SH-SY5Y (cell line): ENCODE measurements around the gene ARMC9.

Experiments
- GATA2 ChIP-seq: IDR thresholded peaks from 2 replicates; pipeline ENCODE4 v1.6.1; 2011; ENCODE audit warnings: mild to moderate bottlenecking, low read depth, low read length
- GATA3 ChIP-seq: IDR thresholded peaks from 2 replicates; pipeline ENCODE4 v1.6.1; 2011; ENCODE audit warnings: low read depth, mild to moderate bottlenecking, low read length, moderate library complexity

Gene ARMC9

DNA sequence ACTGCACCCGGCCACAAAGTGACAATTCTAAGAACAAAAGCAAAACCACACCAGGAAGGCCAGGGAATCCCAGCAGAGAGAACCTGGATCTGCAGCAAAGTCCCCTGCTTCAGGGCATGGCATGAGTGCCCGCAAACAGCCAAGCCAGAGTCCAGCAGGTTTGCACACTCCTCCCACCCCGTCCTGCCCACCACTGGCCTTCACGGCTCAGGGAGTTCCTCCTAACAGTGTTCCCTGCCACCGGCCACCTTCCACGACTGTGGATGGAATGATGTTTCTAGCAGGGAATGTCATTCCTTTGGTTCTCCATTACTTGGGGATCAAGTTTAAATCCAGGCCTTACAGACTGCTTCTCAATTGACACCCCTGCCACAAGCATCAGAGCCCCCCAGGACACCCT, 155.0 kb downstream of the ARMC9 start:
- no peak for TF ChIP-seq GATA3
- TF ChIP-seq GATA2: no peak

DNA sequence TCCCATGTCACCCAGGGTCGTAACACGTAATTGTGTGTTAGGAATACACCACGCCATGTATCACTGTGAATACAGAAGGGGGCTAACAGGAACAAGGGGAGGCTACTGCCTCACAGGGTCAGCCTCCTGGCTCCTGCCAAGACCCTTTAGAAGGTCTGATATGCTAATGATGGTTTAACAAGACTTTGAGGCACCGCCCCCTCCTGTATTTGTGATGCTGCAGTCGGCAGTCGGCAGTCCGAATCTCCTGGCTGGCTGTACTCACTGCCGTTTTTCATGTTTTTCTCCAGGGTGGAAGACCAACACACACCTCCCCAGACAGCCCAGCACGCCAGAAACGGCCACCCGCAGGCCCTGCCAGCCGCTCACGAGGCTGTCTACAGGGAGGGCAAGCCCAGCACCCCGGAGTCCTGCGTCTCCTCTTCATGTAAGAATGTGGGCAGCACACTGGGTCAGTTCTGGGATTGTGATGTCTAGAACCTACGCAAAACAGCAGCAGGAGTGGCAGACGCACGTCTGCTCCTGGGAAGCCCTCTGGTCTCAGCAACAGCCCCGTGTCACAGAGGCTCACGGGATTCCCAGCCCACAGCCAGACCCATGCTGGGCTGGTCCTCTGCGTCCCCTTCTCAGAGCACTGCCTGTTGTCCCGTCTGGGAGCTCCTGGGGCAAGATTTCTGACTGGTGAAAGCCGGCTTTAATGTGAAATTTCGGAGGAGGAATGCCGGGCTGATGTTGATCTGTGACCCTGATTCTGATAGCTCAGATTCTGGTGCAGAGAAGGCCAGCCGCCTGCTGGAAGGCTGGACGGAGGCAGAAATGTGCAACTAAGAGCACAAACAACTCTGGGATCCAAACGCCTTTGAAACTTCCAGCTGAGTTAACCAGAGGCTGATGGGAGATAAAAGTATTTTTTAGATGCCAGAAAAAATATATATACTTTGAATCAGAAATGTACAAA, 157.4 kb downstream of the ARMC9 start:
- peak; percentile 38; the same call in 1 of the 2 replicates for TF ChIP-seq GATA2
- TF ChIP-seq GATA3: no peak

GRCh38 chr2:231356466-231356844, 158.0 kb downstream of the ARMC9 start:
- TF ChIP-seq GATA2 (no peak), GATA3 (no peak)

DNA sequence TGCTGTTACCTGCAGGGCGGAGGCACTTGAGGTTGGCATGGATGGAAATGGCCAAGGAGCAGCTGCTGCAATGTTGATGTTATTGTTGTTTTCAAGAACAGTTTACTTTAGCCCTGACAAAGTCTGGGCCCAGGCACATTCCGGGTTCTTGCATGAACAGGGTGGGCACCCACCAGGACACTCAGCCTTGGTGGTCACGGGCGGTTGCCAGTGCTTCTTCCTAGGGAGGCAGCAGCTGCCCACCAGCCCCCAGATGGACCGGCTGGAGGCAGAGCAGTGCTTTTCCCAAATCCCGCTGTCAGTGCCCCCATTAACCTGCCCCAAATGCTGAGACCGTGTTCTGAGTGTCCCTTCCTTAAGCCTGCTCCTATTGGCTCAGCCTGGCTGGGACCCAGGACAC, 158.6 kb downstream of the ARMC9 start:
- no peak for TF ChIP-seq GATA3
- no peak for TF ChIP-seq GATA2

DNA sequence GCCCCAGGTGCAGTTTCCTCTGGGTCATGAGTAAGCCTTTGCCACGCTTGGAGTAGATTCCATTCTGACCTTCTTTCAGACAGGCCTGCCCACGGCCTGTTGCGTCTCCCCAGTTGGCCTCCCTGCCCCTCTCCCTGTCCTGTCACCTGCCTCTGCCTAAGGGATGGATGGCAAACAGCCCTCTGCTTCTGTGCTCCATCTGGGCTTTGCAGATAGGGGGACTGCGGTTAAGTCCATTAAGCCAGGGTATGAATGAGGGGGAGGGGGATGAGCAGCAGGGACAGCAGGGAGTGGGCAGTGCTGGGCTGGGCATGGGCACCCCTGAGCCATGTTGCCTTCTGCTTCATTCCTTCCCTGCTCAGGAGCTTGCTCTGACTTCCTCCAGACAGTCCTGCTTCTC, 159.5 kb downstream of the ARMC9 start:
- no peak for TF ChIP-seq GATA3
- TF ChIP-seq GATA2: no peak

- TF ChIP-seq GATA2 (no peak), GATA3 (no peak)
These were observed 161.0 kb downstream of the ARMC9 start for GRCh38 chr2:231359441-231359840.

DNA sequence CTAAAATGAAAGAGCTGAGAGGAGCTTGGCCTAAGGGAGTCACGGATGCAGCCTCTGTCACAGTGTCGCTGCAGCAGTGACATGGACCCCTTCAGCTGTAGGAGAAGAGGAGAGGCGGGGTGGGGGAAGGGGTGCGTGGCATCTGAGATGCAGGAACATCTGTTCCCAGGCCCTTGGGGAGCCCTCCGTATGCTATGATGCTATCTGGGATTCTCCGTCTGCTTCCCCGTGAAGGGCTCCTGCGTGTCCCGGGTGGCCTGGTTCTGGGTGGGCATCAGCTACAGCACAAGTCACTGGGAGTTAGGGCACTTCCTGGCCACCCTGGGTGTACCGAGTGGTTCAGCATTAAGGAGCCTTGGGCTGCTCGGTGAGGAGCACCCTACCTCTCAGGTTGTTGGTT, 161.5 kb downstream of the ARMC9 start:
- no peak for TF ChIP-seq GATA3
- TF ChIP-seq GATA2: peak; percentile 80

GRCh38 chr2:231360401-231360800, 162.0 kb downstream of the ARMC9 start:
- TF ChIP-seq GATA2 (no peak), GATA3 (no peak)

DNA sequence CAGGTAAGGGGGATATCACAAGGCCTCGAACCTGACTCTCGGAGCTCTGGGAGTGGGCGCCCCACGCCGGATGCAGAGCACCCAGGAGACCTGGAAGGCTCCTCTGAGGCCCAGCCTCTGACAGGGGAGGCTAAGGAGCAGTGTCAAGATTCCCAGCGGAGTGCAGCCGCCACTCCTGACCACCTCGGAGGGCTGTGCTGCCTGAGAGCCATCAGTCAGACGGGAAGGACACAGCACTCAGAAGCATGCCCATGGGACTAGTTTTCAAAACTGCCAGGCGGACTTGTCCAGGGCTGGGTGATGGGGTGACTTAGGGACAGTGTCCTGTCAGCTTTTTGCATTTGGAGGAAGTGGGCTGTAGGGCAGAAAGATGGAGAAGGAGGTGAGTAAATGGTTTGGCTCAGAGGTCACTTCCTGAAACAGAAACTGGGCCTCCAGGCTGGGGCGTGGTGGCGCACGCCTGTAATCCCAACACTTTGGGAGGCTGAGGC, 162.5 kb downstream of the ARMC9 start:
- no peak for TF ChIP-seq GATA2
- TF ChIP-seq GATA3: no peak

DNA sequence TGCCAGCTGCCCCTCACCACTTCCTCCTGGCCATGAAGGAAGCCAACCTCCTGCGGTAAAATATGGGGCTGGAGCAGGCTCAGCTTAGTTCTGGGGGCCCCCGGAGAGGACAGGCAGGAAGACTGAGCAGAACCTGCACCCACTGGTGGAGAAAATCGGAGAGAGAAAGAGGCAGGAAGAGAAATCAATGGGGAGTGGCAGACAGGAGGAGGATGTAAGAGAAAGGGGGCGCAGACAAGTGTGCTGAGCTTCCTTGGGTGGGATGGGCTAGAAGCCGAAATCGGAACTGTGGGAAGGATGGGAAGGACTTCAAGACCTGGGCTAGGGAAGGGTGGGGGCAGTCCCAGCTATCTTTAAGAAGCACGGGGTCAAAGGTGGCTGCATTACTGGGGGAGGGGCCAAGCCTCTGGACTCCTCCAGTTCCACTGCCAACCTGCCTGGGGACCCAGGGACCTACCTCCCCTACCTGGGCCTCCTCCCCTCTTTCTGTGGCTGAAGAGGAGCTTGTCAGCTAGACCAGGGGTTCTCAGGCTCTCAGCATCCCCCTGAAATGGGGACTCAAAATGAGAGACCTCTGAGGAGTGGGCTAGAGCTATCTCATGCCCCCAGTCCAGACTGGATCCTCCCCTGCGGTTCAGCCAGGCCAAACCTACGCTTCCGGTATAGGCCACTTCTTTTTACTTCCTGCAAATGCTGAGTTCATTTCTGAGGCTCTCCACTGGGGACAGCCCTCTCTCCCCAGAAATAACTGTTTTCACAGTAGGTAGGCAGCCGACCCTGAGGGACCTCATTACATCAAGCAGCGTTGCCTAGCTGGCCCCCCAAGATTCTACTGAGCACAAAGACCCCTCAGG, 163.5 kb downstream of the ARMC9 start:
- TF ChIP-seq GATA3: no peak
- TF ChIP-seq GATA2: no peak

DNA sequence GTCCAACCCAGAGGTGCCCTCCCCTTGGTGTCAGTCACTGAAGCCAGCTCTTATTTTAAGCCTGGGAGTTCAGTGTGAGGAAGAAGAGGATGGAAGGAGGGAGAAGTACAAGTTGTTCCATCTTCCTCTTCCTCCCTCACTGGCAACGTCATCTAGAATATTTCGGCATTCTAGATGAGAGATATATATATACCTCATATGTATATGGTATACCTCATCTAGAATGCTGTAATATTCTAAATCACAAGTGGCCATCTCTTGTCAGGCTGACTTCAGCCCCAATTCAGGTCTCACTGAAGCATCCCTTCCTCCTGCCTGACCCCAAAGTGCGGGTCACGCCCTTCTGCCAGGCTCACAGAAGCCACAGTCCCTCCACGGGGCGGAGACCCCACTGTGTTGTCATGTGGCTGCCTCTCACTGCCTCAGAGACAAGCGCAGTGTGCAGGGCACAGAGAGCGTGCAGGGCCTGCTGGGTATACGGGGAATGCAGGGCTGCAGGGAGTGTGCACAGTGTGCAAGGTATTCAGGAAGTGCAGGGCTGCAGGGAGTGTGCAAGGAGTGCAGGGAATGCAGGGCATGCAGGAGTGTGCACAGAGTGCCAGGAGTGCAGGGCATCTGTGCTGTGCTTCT, 164.2 kb downstream of the ARMC9 start:
- TF ChIP-seq GATA3 (no peak), GATA2 (no peak)

DNA sequence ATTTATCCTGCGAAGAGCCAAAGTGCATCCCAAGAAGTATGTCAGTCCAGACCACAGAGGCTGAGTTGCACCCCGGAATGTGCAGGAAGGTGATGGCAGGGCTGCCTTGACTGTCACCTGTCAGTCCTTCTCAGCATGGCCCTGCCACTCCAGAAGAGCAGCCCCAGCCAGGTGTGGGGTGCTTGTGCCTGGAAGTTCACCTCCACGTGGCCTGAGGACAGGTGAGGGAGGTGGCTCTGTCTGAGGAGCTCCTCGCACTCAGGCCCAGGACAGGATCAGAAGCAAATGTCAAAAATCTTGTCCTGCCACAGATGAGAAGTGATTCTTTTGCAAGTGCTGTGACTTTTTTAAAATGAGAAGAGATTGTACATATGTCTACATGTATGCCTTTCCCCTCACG, 165.6 kb downstream of the ARMC9 start:
- TF ChIP-seq GATA2: no peak
- no peak for TF ChIP-seq GATA3

DNA sequence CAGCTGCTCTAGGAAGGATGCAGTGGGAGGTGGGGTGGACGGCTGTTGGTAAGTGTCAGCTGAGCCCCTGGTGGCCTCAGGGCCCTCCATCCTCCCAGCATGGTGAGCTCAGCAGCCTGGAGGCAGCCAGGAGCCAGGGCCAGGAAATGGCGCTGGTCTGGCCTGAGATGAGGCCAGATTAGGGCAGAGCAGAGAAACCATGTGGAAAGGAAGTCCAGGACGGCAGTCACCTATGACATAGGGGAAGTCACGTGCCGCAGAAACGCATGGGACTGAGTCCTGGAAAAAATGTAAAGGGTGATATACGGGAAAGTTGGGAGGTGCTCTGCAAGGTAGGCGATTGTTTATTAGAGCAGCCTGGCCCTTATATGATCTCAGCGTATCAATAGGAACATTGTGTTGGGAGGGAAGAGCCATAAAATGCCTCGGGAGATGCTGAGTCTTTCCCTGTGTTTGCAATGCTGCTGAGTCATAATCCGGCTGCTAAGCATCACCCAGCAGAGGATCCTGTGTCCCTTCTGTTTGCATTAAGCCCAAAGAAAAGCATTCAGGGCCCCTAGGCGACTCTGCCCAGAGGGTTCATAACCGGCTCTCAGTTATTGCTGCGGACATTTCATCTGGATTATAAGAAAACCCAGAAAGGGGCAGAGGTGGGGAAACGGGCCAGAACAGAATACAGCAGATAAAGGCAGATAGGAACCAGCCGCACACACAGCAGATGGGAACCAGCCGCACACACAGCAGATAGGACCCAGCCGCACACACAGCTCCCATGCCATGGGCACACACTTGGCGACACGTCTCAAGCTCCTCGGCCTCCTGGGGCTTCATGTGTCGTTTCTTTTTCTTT, 166.8 kb downstream of the ARMC9 start:
- peak; percentile 85 for TF ChIP-seq GATA2
- TF ChIP-seq GATA3: 0 out of 2 replicates have a peak, but pooled peaks have one; percentile 21
